CD4-positive, alpha-beta T cell treated with Interleukin-12 subunit alpha and Interleukin-12 subunit beta, for 1 hour (primary cell): ENCODE measurements around the gene SLC30A4.
"Not testable (repeated sequence)": the region's sequence is repeated elsewhere in the genome, so short reads cannot be mapped to it uniquely, and the experiment has no call there.

ENCODE experiments used
- DNase-seq: peaks from one replicate; pipeline ENCODE4 v3.0.0-alpha.2; 2020

Gene SLC30A4, protein sequence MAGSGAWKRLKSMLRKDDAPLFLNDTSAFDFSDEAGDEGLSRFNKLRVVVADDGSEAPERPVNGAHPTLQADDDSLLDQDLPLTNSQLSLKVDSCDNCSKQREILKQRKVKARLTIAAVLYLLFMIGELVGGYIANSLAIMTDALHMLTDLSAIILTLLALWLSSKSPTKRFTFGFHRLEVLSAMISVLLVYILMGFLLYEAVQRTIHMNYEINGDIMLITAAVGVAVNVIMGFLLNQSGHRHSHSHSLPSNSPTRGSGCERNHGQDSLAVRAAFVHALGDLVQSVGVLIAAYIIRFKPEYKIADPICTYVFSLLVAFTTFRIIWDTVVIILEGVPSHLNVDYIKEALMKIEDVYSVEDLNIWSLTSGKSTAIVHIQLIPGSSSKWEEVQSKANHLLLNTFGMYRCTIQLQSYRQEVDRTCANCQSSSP

GRCh38 chr15:45522328-45523165 lies at the start of gene SLC30A4:
Gene SLC30A4, minus strand, starts transcription at chr15:45522755. Its CDS starts 401 bp downstream, at chr15:45522354.
- DNase-seq, result peak; percentile 78

DNA sequence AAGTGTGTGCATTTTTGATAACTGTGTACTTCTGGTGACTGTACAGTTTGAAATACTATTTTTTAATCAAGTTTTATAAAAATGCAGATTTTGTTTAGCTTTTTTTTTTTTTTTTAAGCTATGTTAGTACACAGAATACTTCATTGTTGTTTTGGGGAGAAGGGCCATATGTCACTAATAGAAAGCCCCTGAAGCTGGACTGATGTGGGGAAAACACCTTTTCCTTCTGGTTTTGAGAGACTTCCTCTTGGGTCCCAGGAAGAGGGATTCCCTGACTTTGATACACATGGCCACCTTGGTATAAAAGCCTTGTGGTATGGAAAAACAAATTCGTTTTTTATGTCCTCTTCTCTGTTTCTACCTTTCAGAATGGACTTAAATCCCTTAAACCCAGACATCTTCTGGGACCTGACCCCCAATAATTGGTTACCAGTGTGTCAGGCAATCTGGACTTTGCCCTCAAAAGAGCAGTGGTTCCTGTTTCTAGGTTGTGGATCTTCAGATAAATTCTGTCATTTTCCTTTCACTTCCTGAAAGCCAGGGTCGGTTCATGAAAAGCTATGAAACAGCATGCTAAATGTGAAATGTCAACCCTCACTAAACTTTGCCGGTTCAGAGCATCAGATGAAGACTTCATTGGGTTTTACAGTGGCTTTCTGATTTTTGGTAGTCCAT lies 33.5 kb upstream of the SLC30A4 start:
- DNase-seq, result no peak

- DNase-seq, result no peak
Observed at GRCh38 chr15:45551676-45552075, 29.1 kb upstream of the SLC30A4 start.

DNA sequence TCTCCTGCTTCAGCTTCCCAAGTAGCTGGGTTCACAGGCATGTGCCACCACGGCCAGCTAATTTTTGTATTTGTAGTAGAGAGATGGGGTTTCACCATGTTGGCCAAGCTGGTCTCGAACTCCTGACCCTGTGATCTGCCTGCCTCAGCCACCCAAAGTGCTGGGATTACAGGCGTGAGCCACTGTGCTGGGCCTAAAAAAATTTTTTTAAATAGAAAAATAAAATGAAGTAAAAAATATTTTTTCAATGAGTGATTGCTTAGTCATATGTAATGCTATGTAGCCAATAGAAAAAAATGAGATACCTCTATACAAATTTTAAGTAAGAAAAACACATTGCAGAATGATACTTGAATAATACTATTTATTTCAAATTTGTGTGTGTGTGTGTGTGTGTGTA lies 27.9 kb upstream of the SLC30A4 start:
- DNase-seq, result no peak

DNA sequence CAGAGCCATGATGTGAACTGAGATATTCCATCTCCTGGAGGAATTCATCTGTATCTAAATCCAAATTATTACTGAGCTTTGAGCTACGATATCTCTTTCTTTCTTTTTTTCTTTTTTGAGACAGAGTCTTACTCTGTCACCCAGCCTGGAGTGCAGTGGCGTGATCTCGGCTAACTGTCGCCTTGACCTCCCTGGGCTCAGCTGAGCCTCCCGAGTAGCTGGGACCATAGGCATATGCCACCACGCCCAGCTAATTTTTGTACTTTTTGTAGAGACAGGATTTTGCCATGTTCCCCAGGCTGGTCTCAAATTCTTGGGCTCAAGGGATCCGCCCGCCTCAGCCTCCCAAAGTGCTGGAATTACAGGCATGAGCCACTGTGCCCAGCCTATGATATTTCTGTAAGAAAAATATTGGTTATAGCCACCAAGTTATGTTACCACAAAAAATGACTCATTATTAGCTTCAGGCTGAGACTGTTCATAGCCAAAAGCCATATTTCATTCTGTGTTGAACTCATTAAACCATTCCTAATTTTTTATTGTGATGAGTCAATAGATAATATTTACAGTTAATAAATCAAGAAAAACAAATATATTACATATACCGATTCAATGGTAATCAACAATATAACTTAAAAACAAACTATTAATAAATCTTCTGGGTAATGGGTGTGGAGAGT lies 27.1 kb upstream of the SLC30A4 start:
- no peak for DNase-seq

- no peak for DNase-seq
Observed at GRCh38 chr15:45548753-45549520, 26.4 kb upstream of the SLC30A4 start.

- DNase-seq, result no peak
Observed at GRCh38 chr15:45546789-45547188, 24.2 kb upstream of the SLC30A4 start.

- DNase-seq, result no peak
Observed at GRCh38 chr15:45544266-45545023, 21.9 kb upstream of the SLC30A4 start.

DNA sequence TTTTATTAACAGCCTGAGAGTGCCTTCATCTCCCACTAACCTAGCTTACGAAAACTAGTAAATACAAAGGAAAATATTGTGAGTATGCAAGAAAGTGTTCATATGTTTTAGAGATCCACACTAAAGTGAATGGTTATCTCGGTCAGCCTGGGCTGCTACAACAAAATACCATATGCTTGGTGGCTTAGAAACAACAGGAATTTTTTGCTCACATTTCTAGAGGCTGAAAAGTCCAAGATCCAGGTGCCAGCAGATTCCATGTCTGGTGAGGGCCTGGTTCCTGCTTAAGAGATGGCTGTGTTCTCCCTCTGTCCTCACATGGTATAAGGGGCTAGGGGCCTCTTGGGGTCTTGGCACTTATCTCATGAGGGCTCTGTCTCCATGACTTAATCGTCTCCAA lies 20.5 kb upstream of the SLC30A4 start:
- DNase-seq, result no peak

DNA sequence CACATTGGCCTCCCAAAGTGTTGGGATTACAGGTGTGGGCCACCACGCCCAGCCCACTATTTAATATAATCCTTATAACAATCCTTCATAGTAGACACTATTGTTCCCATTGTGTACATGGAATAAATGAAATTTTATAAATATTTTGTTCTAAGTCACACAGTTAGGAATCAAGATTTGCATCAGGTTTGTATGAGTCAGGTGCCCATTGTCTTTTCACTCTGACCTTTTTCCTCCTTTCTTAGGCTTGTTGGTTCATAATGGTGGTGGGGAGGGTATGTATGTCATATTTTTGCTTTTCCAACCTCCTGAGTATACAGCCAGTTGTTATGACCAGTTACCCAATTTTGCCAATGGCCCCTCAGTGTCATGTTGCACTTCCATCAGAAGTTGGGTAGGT lies 18.0 kb upstream of the SLC30A4 start:
- no peak for DNase-seq

- no peak for DNase-seq
Observed at GRCh38 chr15:45539680-45540079, 17.1 kb upstream of the SLC30A4 start.

DNA sequence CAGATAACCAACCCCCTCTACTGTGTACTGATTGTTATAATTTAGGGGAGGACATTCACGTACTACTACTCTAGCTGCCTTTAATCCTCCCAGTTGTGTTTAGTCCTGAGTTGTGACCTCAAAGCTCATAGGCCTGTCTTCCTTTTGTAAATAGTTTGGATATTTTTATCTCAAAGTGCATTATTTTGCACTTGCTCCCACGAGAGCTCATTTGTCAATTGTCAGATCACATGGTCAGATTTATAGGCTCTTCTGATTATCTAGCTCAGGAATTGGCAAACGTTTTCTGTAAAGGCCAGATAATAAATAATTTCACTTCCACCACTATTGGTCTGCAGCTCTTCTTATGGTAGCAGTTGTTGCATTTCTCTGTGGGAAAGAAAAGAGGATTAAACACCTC lies 14.4 kb upstream of the SLC30A4 start:
- no peak for DNase-seq

- no peak for DNase-seq
Observed at GRCh38 chr15:45535486-45536042, 13.0 kb upstream of the SLC30A4 start.

GRCh38 chr15:45534821-45535220 lies 12.3 kb upstream of the SLC30A4 start:
- DNase-seq, result no peak

GRCh38 chr15:45532892-45533291 lies 10.3 kb upstream of the SLC30A4 start:
- not testable (repeated sequence) for DNase-seq

GRCh38 chr15:45529613-45530012 lies 7.1 kb upstream of the SLC30A4 start:
- no peak for DNase-seq

DNA sequence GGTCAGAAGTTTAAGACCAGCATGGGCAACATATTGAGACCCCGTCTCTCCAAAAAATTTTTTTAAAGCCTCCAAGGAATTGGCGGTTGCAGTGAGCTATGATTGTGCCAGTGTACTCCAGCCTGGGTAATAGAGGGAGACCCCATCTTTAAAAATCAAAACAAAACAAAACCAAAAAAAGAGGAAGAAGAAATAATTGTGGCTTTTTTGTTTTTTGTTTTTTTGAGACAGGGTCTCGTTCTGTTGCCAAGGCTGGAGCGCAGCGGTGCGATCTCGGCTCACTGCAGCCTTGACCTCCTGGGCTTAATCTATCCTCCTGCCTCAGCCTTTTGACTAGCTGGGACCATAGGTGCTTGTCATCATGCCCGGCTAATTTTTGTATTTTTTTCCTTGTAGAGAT lies 4.5 kb upstream of the SLC30A4 start:
- no peak for DNase-seq

DNA sequence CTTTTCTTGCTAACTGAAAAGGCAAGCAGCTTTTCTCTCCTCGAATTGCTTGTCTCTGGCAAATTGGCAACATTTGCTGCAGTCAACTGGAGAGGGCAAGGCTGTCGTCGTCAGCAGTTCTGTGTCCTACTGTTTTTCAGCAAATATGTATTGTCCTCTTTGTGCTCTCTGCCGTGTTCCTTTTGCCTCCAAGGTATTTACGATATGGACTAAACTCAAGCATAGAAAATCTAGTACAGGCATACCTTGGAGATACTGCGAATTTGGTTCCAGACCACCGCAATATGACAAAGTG lies 558 bp upstream of the SLC30A4 start:
- no peak for DNase-seq

DNA sequence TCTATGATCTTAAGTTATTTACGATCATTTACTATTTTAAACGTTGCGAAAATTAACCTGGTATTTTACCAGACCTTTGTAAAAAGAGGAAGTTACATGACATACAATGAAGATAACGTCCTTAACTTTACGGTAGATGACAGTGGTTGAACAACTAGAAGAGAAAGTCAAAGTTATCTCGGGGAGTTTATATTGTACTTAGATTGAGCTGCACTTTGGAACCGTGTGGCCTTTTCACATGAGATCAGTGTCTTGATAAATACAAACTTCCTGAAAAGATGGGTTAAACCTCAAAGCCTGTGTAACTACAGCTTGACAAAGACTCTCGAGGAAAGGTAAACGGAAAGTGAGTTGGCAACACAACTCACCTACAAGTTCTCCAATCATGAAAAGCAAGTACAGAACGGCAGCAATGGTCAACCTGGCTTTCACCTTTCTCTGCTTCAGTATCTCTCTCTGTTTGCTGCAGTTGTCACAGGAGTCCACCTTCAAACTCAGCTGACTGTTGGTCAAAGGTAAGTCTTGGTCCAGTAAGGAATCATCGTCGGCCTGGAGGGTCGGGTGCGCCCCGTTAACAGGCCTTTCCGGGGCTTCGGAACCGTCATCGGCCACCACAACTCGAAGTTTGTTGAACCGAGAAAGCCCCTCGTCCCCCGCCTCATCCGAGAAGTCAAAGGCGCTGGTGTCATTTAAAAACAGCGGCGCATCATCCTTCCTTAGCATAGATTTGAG lies 793 bp downstream of the SLC30A4 start:
- peak; percentile 7 for DNase-seq

- DNase-seq, result no peak
Observed at GRCh38 chr15:45510758-45511280, 11.7 kb downstream of the SLC30A4 start.
